ENCODE results near the gene UMAD1. TPM values are rescaled to one million over a fixed set of nuclear protein-coding genes. Genes with fewer than 3 reads are reported as not detected.

UMAD1 gene
- polyA plus RNA-seq, 3 donors: 6.2 to 22.7 (median 18.6) TPM

DNA sequence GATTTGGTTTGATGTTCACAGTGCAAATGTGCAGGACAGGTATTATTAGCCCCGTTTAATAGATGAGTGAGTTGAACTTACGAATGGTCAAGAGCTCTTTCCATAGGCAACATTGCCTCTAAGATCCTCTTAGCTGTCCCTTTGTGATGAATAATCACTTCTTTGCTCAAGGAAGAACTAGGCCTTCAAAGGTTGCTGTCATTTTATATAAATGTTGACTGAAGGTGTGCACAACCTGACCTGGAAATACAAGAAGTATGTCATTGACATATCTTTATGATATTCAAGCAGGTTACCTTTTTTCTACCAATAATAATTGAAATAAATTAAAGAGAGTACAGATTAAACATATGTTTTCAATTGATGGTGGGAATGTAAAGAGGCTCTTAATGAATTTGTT lies 279.5 kb downstream of the UMAD1 start:
- no peak overlapping the region for H3K27ac ChIP-seq (ENCODE audit: low read depth in 1 of 2, low read length in 2 of 2)
- no peaks in the 10 kb centered on the region for H3K79me2 ChIP-seq (ENCODE audit: insufficient read depth, low read length)
- no peaks in the 10 kb centered on the region for H3K4me1 ChIP-seq (ENCODE audit: control insufficient read depth in 1 of 2, insufficient read depth in 2 of 2, low read length in 2 of 2)
- H3K9ac ChIP-seq (ENCODE audit: insufficient read depth, low read length, poor library complexity, severe bottlenecking): no peak overlapping the region
- intact Hi-C loops (cut with micrococcal nuclease): no loop called here
- no peaks in the 10 kb centered on the region for H4K20me1 ChIP-seq (ENCODE audit: insufficient read depth, low read length)
- Mint-ChIP-seq H3K4me3 (no peak overlapping the region), H3K27me3 (ENCODE audit: low read depth in 3 of 3) (peaks cover 0 to 2% (median 1%) of the 10 kb centered on the region in 3 donors), H3K4me1 (no peaks in the 10 kb centered on the region), H3K27ac (no peak overlapping the region), H3K9me3 (peaks cover 0 to 3% (median 0%) of the 10 kb centered on the region in 7 donors), H3K36me3 (no peaks in the 10 kb centered on the region)
- H3K36me3 ChIP-seq (replicated peaks in 1 of 2; ENCODE audit: control insufficient read depth in 1 of 2, insufficient read depth in 2 of 2, low read length in 2 of 2): no peaks in the 10 kb centered on the region
- H3K27me3 ChIP-seq (ENCODE audit: control insufficient read depth in 2 of 2, insufficient read depth in 2 of 2, low read length in 2 of 2): no peaks in the 10 kb centered on the region
- 60% methylated on average over 2 of the region's 2 CpGs for WGBS (ENCODE audit: insufficient coverage)
- H2AFZ ChIP-seq (ENCODE audit: insufficient read depth, low read depth, low read length, poor library complexity, severe bottlenecking): no peak overlapping the region
- H3K4me3 ChIP-seq (replicated peaks in 1 of 3; ENCODE audit: low read depth in 2 of 3, low read length in 3 of 3): no peak overlapping the region
- H3K9me3 ChIP-seq (replicated peaks in 1 of 2; ENCODE audit: control insufficient read depth in 1 of 2, insufficient read depth in 1 of 2, low read length in 2 of 2): no peaks in the 10 kb centered on the region
- H3K4me2 ChIP-seq (replicated peaks; ENCODE audit: extremely low read depth, low read length, poor library complexity, severe bottlenecking): no peak overlapping the region
- DNase-seq: no peak
- TF ChIP-seq, protein P1, sequence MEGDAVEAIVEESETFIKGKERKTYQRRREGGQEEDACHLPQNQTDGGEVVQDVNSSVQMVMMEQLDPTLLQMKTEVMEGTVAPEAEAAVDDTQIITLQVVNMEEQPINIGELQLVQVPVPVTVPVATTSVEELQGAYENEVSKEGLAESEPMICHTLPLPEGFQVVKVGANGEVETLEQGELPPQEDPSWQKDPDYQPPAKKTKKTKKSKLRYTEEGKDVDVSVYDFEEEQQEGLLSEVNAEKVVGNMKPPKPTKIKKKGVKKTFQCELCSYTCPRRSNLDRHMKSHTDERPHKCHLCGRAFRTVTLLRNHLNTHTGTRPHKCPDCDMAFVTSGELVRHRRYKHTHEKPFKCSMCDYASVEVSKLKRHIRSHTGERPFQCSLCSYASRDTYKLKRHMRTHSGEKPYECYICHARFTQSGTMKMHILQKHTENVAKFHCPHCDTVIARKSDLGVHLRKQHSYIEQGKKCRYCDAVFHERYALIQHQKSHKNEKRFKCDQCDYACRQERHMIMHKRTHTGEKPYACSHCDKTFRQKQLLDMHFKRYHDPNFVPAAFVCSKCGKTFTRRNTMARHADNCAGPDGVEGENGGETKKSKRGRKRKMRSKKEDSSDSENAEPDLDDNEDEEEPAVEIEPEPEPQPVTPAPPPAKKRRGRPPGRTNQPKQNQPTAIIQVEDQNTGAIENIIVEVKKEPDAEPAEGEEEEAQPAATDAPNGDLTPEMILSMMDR (IDR thresholded peaks at IDR 0.05): no peak

DNA sequence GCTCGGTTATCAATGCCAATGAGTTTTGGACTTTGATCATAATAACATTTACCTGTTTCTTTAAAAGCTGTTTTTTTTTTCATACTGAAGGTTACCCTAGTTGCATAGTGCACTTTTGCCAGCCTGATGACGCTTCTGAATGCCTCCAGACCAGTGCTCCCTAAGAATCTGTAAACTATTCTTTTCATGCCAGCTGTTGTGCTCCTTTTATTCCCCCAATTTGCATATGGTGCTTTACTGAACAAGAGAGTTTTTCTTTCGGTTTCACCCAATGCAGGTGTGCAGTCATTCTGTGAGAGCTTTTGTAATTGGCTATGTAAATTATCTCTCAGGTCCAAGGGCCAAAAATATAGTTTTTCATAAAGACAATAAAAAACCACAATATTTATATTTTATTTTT lies 279.9 kb downstream of the UMAD1 start:
- Histone ChIP-seq H3K4me2 (replicated peaks; ENCODE audit: extremely low read depth, low read length, poor library complexity, severe bottlenecking) (no peak overlapping the region), H3K27me3 (ENCODE audit: control insufficient read depth in 2 of 2, insufficient read depth in 2 of 2, low read length in 2 of 2) (no peaks in the 10 kb centered on the region), H4K20me1 (ENCODE audit: insufficient read depth, low read length) (no peaks in the 10 kb centered on the region), H3K27ac (ENCODE audit: low read depth in 1 of 2, low read length in 2 of 2) (no peak overlapping the region), H3K4me3 (replicated peaks in 1 of 3; ENCODE audit: low read depth in 2 of 3, low read length in 3 of 3) (no peak overlapping the region), H3K79me2 (ENCODE audit: insufficient read depth, low read length) (no peaks in the 10 kb centered on the region), H2AFZ (ENCODE audit: insufficient read depth, low read depth, low read length, poor library complexity, severe bottlenecking) (no peak overlapping the region), H3K9ac (ENCODE audit: insufficient read depth, low read length, poor library complexity, severe bottlenecking) (no peak overlapping the region), H3K4me1 (ENCODE audit: control insufficient read depth in 1 of 2, insufficient read depth in 2 of 2, low read length in 2 of 2) (no peaks in the 10 kb centered on the region), H3K36me3 (replicated peaks in 1 of 2; ENCODE audit: control insufficient read depth in 1 of 2, insufficient read depth in 2 of 2, low read length in 2 of 2) (no peaks in the 10 kb centered on the region), H3K9me3 (replicated peaks in 1 of 2; ENCODE audit: control insufficient read depth in 1 of 2, insufficient read depth in 1 of 2, low read length in 2 of 2) (no peaks in the 10 kb centered on the region)
- Mint-ChIP-seq H3K36me3 (no peaks in the 10 kb centered on the region), H3K27ac (no peak overlapping the region), H3K9me3 (peaks cover 0 to 3% (median 0%) of the 10 kb centered on the region in 7 donors), H3K4me3 (no peak overlapping the region), H3K4me1 (no peaks in the 10 kb centered on the region), H3K27me3 (ENCODE audit: low read depth in 3 of 3) (peaks cover 0 to 2% (median 1%) of the 10 kb centered on the region in 3 donors)
- TF ChIP-seq, protein P1 (IDR thresholded peaks at IDR 0.05): no peak
- DNase-seq: no peak
- intact Hi-C loops (cut with micrococcal nuclease): no loop called here
- 100% methylated on average over 1 of the region's 3 CpGs for WGBS (ENCODE audit: insufficient coverage)

Data from CD14-positive monocyte (primary cell).